NCI-H2081 (cell line): ENCODE results near the gene RIC1.
A peak's percentile ranks its signal among the peaks of the same experiment; 100 is the strongest.
"Not testable (repeated sequence)": the region's sequence is repeated elsewhere in the genome, so short reads cannot be mapped to it uniquely, and the experiment has no call there.

ENCODE experiments used
- DNase-seq, 2 experiments: peaks; one replicate each; lab custom pipeline; 2025; lab: John Stamatoyannopoulos, UW

The RIC1 gene

DNA sequence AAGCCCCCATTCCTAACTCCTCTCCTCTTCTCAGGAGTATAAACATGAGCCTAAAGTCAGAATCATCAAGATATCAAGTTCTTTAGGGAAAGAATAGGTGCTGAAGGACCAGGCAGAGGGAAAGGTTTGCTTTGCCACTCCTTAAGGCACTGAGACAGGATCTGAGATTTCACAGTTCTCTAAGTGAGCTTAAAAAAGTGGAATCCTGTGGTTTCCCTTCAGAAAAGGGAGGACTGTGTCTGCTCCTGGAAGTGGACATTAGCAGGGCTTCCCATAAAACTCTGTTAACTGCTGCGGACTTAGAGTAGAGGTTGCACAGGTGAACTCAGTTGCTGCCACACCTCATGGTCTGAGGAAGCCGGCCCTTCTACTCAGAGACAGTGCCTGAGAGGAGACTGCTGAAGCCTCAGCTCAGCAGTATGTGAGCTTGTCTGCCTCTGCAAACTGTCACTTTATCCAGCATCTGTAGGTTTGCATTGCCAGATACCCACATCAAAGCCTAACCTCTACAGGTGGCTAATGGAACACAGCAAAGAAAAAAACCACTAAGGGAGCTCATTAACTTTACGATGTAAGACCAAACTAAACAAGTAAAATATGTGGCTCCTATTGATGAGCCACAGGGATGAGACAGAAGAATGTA, 42.9 kb downstream of the RIC1 start:
- DNase-seq: peak; percentile 9 to 53

DNA sequence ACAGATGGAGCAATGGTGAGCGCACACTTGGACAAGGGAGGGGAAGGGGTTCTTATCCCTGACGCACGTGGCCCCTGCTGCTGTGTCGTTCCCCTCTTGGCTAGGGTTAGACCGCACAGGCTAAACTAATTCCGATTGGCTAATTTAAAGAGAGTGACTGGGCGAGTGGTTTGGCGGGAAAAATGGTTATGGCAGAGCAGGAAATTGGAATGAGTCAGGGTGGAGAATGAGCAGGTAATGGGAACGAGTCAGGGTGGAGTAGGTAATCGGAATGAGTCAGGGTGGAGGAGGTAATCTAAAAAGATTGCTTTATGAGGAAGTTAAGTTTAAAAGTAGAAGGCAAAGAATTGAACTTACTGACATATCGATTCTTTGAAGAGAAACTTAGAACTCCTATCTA, 46.1 kb downstream of the RIC1 start:
- DNase-seq: not testable (repeated sequence)

DNA sequence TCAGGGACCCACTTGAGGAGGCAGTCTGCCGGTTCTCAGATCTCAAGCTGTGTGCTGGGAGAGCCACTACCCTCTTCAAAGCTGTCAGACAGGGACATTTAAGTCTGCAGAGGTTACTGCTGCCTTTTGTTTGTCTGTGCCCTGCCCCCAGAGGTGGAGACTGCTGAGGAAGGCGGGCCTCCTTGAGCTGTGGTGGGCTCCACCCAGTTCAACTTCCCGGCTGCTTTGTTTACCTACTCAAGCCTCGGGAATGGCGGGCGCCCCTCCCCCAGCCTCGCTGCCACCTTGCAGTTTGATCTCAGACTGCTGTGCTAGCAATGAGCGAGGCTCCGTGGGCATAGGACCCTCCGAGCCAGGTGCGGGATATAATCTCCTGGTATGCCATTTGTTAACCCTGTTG, 54.7 kb downstream of the RIC1 start:
- not testable (repeated sequence) for DNase-seq

DNA sequence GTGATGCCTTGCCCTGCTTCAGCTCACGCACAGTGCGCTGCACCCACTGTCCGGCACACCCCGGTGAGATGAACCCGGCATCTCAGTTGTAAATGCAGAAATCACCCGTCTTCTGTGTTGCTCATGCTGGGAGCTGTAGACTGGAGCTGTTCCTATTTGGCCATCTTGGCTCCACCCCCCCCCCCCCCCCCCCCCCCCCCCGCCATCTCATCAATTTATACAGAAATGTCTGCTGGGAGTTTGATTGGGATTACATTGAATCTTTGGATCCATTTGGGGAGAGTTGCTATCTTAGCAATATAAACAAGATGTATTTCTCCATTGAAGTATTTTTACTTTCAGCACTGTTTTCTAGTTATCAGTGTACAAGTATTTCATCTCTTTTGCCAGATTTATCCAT, 55.2 kb downstream of the RIC1 start:
- no peak for DNase-seq

DNA sequence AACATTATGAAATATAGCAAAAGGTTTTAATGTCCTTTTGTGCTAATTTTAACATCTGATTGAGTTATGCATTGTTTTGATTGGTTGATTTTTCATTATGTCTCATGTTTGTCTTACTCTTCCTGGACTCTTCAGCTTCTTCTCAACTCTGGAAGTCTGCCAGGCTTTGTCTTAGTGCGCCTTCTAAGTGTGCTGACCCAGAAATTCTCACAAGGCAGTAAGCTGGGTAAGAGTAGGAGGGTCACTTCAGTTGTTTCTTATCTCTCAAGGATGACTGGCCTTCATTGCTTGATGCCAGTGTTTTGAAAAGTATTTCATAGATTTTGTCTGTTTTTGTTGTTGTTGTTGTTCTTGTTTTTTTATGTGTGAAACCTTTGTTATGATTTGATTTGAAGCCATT, 59.2 kb downstream of the RIC1 start:
- no peak for DNase-seq

DNA sequence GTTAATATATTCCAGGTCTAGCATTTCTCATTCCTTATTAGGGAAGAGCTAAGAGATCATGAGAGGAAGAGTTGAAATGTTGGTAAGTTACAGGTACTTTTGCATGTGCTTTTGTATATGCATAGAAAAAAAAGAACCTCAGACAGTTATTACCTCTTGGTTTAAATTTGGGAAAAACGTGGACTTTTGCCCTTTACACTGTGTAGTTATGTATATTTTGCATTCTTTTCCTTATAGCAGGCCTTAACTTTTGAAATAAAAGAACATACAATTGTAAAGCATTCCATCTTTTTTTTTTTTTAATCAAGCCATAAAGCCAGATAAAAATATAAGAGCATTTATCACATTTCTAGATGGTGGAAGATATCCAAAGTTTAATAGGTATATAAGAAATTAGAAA, 61.4 kb downstream of the RIC1 start:
- no peak for DNase-seq

DNA sequence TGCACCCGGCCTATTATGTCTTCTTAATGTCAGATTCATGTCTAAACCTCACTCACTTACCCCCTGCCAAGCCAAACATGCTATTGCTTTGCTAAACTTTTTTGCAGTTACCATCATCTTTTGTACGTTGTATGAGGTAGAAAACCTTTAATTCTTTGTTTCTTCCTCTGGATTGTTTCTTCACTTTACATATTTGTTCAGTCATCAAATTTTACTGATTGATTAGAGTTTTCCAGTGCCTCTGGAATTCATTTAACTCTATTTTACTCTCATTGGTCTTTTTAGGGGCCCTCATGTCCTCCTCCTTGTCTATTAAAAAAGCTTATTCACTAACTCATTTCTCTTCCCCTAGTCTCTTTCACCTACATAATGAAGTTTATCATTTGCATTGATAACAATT, 67.0 kb downstream of the RIC1 start:
- no peak for DNase-seq

DNA sequence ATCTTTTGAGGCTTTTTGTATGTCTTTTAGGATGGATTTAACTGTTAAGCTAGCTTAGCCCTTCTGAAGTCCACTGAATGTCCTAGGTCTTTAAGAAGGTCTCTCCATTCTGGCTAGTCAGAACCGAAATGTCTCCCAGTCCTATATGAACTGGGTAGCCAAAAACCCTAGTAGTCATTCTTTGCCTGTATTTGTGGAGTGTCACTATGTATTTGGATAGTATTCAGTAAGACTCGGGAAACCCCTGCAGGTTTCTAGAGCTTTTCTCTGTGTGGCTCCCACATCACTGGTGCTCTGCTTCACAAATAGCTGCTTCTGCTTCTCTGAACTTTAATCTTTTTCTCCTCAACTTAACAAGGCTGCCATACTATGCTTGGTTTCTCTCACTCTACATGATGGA, 68.0 kb downstream of the RIC1 start:
- no peak for DNase-seq

DNA sequence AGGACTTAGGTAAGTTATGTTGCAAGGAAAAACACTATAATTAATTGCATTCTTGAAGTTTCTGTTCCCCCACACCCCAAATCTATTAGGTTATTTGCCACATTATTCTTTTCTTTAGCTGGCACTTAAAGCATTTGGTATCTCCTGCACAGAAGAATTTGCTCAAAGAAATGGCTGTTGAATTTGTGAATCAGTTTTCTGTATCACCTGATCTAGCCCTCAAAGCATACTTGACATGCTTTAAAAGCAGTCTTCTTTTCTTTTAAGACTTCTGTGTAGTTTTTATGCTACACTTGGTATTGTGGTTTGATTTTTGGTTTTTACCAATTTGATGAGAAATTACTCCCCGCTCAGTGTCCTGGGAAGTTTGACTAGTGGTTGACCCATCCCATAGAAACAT, 69.1 kb downstream of the RIC1 start:
- no peak for DNase-seq

DNA sequence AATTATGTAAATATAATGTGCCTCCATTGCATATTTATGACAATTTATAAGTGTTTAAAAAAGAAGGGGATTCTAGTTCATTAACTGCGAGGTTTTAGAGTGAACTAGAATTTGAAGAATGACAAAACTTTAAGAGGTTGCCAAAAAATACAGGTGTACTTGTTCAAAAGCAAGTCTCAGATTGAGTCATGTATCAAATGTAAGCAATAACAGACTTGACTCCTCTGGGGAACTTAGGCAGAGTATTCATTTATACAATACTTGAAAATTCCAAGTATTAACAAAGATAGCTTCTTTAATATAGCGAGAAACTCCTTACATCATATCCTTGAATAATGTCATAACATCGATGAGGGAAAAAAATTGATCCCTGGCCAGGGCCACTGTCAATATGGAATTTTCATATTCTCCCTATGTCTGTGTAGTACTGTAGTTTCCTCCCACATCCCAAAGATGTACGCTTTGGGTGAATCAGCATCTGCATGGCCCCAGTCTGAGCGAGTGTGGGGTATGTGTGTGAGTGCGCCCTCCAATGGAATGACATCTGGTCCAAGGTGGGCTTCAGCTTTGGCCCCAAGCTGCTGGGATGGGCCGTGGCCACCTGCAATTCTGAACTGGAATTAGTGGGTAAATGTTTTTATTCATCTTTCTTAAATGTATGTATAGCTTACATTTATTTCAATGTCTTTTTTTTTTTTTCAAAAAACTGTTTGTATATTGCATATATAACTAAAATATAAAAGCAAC, 70.1 kb downstream of the RIC1 start:
- no peak for DNase-seq

DNA sequence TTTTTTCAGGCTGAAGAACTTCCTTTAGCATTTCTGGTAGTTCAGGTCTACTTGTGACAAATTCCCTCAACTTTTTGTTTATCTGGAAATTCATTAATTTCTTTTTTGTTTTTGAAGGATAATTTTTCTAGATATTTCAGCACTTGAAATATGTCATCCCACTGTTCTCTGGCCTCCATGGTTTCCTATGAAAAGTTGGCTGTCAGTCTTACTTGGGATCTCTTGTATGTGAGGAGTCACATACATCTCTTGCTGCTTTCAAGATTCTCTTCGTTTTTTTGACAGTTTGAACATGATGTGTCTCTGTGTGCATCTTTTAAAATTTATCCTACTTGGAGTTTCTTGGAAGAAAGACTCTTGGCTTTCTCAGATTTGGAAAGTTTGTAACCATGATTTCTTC, 79.5 kb downstream of the RIC1 start:
- no peak for DNase-seq

DNA sequence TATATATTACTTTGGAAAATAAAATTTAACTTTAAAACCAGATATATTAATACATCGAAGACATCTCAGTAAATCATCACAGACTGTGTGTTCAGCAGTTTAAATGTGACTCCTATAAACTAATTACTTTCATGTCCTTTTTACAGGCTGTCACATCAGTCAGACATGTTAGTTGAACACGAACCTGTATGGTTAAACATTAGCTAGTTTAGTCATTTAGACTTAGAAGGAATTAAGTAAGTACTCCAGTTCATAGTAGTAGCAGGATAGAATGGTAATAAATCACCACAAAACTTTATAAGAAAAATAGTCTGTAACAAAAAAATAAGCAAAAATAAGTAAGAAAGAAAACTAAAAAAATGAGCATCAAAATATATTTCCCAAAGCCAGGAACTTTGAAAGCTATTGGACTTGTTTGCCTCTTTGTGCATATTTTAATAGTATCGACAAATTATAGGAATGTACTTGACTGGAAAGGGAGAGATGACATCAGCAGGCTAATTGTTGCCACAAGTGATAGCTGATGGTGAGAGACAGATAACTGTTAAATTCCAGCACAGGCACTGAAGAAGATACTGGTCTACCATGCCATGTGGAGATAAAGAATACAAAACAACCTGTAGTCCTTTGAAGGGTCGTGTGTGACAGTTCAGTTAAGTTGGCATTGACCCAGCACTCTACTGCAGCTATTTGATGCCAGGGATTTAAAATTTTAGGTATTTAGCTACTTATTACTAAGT, 83.9 kb downstream of the RIC1 start:
- no peak for DNase-seq

DNA sequence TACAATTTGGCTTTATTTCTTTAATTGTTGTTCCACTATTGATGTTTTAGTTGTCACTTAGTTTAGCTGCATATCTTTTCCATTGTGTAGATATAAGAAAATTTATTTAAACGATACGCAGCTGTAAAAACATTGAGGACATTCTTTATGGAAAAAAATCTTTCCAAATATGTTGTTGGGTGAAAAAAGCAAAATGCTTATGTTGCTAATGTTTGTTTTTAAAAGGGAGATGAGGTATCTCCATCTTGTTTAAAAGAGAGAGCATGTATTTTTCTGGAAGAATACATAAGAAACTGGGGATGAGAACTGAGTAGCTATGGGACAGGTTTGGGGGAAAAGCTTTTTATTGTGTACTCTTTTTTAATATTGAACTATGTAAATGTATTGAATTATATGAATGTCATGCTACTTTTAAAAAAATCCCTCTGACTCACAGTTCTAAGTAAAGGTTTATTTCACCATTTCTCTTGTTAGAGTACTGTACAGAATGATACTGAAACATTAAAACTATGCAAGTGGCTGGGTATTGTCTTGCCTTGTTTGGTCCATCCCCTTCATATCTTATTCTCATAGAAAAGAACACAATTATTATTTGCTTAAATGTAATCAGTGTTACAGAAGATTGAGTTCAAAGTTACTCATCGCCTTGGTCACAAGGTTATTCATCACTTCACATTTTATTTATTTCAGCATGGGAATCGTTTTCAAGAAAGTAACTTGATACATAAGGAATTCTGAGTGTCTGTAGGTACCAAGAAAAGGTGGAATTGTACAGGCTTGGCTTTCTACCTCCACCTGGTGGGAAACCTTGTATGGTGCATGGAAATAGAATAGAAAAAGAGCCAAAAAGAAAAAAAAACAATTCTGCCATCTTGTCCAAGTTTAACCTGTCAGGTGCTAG, 85.8 kb downstream of the RIC1 start:
- DNase-seq: peak in 1 of 2 experiments; percentile 20

DNA sequence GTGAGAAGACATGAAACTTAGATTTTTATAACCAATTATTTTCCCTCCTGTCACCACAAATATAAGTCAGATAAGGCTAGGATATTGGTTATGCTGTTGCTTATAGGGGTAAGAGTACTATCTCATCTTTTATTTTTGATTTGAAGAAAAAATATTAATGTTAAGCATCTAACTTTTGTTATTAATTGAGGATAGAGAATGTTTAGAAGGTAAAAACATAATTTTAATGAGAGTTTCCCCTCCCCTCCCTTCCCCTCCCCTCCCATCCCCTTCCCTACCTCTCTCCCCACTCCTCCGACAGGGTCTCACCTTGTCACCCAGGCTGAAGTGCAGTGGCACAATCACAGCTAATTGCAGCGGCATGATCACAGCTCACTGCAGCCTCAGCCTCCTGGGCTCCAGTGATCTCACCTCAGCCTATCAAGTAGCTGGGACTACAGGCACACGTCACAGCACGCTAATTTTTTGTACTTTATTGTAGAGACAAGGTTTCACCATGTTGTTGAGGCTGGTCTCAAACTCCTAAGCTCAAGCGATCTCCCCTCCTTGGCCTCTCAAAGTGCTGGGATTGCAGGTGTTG, 86.7 kb downstream of the RIC1 start:
- no peak for DNase-seq

DNA sequence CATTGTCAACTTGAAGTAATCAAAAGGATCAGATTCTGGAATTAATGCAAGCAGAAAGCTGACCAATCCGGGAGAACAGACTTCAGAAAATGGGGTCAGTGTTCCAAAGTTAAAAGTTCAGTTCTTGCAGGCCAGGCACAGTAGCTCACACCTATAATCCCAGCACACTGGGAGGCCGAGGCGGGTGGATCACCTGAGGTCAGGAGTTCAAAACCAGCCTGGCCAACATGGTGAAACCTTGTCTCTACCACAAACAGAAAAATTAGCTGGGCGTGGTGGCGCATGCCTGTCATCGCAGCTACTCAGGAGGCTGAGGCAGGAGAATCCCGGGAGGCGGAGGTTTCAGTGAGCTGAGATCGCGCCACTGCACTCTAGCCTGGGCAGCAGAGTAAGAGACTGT, 88.5 kb downstream of the RIC1 start:
- DNase-seq: not testable (repeated sequence)

DNA sequence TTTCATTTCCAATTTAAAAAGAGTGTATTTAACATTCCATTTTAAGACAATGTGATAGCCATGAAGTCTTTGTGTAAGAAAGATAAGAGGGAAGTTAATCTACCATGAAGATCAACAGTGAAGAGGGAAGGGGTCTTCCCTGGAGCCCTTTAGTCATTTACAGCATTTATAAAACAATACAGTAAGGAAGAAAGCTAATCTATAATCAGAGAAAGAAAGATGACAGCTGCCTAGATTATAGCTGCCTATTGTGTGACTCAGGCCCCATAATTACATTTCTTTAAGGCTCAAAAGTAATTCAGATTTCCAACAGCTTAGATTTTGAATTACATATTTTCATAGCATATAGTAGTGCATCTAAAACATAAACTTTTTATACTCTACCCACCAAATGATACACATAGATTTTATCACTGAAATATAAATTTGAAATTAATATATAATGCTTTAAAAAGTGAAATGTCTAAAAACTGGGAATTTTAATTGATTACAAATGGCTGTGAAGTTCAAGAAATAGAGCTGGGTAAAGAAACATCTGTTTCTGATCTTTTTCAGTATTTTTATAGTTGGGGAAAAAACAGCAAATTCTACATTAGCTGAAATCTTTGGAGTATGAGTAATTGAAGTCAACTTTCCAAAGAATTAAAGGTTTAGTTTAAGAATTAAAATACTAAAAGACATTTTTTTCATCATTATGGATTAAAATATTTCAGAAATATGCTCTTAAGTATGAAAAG, 89.6 kb downstream of the RIC1 start:
- peak in 1 of 2 experiments; percentile 6 for DNase-seq

DNA sequence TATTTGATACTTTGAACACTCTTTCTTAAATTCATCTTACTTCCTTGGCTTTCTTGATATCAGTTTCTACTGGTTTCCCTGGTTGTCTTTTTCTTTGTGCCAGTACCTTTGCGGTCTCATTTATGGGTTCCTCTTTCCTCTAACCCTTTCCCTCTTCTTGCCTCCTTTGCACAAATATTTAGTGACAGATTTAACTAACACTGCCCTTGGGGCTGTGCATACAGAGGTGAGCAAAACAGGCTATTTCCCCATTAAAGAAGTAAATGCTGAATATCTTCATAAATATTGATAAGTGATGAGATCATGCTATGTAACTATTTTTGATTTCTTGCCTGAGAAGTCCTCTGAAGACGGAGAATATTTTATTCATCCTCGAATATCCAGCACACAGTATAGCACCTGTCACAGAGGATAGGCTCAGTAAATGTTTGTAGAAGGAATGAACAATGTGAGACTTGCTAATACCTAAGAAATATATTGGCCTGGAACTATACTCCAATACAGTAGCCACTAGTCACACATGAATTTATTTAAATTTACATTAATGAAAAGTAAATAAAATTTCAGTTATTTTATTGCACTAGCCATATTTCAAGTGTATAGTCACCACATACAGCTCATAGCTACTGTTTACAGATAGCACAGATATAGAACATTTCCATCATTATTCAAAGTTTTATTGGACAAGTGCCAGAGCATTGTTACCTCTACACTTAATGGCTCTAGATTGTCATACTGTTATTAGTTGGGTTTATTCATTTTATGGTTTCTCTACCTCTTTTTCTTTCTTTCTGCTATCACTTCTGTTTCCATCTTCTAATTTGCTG, 90.4 kb downstream of the RIC1 start:
- no peak for DNase-seq

DNA sequence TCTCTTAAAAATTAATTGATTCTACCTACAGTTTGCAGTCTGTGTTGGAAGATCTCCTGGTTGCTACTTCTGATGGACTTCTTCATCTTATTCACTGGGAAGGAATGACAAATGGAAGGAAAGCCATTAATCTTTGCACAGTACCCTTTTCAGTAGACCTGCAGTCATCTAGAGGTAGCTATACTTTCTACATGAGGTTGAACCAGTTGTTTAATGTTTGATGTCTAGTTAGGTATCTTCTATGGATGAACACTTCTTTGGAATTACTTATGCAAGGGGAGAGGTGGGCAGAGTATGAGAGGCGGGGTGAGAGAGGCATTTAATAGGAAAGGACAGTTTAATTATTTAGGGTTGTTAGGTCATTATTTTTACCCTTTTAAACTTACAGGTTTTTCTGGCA, 91.2 kb downstream of the RIC1 start:
- no peak for DNase-seq

DNA sequence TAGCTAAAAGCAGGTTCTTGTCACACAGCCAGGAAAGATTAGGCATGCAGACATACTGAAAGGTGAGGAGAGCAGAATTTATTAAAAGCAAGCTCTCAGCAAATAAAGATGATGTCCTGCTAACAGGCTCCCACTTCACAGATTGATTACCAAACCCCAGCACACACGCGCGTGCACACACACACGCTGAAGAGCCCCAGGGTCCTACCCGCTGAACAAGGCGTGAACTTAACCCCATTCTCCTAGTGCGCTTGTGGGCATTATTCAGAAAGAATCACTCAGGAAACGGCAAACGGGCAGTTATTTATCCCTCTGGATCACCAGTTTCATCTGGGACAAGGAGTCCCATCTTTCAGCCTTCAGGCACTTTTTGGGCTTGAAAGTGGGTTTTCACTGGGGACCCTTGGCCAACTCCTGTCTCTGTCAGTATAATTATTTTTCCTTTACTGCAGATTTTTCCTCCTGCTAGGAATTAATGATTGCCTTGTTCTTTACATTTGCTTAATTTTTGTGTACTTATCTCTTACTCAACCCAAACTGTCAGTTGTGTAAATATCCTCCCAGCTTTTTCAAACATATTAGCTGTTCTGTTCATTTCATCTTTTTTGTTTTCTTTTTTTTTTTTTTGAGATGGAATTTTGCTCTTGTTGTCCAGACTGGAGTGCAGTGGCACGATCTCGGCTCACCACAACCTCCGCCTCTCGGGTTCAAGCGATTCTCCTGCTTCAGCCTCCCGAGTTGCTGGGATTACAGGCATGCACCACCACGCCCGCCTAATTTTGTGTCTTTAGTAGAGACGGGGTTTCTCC, 92.6 kb downstream of the RIC1 start:
- DNase-seq: no peak
